B cell (primary cell): ENCODE results near the gene TLDC2.

Experiments used
- CTCF ChIP-seq: fragments of 200-600 bp; IDR thresholded peaks from one replicate; pipeline ENCODE4 v1.8.0; 2022; ENCODE audit warnings: antibody characterized with exemption, mild to moderate bottlenecking
- EZH2 ChIP-seq: IDR thresholded peaks from 2 replicates; pipeline ENCODE4 v1.6.1; 2012; ENCODE audit warnings: borderline replicate concordance, low read depth, mild to moderate bottlenecking, moderate library complexity, low read length; ENCODE audit not compliant: insufficient read depth, poor library complexity, severe bottlenecking

GRCh38 chr20:36880741-36881250 is 4.9 kb downstream of the TLDC2 start:
- TF ChIP-seq CTCF: no peak
- no peak for TF ChIP-seq EZH2
